GM18951 (cell line): ENCODE results near the gene MCFD2.

Experiments used
- POLR2A ChIP-seq: IDR thresholded peaks from 4 replicates; pipeline ENCODE4 v1.6.1; 2011; ENCODE audit warnings: mild to moderate bottlenecking; ENCODE audit not compliant: insufficient read length, insufficient read depth; ENCODE audit errors: extremely low read depth
- in situ Hi-C: fragments of 300-500 bp; cut with MboI; formaldehyde crosslinking; loops from one replicate; pipeline ENCODE4 v1.12.0; 2022; ENCODE audit warnings: low sequenced_read_pairs, mixed read lengths, inconsistent platforms; ENCODE audit not compliant: unreplicated experiment

MCFD2 gene

DNA sequence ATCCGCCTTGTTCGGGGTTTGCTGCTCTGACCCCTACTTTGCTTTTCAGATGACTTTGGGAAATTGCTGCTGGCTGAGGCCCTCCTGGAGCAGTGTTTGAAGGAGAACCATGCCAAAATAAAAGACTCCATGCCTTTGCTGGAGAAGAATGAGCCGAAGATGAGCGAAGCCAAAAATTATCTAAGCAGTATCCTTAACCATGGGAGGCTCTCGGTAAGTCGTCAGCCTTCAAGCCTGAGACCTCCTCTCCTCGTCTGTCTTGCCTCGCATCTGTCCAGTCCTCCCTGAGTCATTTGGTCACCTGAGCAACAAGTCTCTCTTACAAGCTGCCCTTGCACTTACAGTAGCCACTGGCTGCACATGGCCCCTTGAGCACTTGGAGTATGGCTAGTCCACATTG lies 34.7 kb upstream of the MCFD2 start:
- in situ Hi-C loops: no loop called here
- no peak for TF ChIP-seq POLR2A

GRCh38 chr2:46947841-46948240 lies 32.2 kb upstream of the MCFD2 start:
- TF ChIP-seq POLR2A: no peak
- in situ Hi-C loops: no loop called here

DNA sequence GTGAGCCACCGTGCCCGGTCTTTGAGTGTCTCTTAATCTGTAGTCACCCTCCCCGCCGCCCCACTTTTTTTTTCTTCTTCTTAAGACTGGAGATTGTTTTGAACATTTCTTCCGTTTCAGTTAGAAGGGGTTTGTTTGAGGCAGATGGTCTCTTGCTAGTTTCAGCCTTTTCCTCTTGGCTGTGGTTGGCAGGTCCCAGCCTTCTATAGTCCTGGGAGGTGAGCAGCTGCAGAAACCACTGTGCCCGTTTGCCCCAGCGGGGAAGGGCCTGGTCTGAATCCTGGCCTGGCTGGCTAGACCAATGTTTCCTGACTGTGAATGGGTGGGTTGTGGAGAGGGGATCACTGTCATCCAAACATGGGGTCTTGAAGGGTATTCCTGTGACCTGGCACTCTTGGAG lies 30.1 kb upstream of the MCFD2 start:
- in situ Hi-C loops: no loop called here
- TF ChIP-seq POLR2A: no peak

DNA sequence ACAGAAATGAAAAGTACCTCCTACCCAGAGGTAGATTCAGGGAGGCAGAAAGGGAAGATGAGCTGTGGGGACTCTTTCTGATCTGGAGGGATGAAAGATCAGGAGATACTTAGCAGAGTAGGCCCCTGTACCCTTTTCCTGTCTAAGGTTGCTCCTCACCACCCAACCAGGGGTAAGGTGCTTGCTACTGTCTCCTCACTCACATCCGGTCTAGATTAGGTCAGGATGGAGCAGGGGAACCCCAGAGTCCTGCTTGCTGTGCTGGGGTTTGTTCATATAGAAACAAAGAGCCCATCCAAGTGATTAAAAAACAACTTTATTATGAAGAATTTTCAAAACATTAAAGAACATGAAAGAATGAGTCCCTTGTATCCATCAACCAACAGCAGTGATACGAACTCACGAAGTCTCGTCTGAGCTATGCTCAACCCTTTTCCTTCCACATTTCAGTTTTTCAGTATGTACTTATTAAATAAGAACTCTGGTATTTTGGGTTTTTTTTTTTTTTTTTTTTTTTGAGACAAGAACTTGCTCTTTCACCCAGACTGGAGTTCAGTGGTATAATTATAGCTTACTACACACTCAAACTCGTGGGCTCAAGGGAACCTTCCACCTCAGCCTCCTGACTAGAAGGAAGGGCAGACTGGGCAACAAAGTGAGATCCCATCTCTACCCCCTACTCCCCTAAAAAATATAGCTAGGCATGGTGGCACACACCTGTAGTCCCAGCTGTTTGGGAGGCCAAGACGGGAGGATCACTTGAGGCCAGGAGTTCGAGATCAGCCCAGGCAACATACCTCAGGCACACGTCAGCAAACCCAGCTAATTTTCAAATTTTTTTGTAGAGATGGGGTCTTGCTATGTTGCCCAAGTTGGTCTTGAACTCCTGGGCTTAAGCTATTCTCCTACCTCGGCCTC lies 28.5 kb upstream of the MCFD2 start:
- in situ Hi-C loops: no loop called here
- TF ChIP-seq POLR2A: peak; percentile 37

DNA sequence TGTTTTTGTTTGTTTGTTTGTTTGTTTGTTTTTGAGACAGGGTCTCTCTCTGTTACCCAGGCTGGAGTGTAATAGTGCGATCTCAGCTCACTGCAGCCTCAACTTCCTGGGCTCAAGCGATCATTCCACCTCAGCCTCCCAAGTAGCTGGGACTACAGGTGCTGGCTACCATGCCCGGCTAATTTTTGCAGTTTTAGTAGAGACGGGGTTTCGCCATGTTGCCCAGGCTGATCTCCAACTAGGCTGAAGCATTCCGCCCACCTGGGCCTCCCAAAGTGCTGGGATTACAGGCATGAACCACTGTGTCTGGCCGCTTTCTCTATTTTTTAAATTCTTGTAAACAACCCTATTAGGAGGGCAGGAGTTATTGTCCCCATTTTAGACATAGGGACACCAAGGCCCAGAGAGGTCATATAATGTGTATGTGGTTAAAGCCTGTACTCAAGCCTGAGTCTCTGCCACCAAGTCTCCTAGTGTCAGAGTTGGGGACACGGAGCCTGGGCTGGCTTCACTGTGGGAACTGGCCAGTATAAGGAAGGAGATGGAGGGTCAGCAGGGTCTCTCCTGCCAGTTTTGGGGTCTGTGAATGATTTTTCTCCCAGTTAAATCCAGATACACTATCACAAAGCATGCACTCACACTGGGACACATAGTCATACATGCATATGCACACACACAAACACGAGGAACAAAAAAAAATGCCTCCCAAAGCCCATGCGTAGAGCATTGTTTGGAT lies 27.5 kb upstream of the MCFD2 start:
- TF ChIP-seq POLR2A: no peak
- in situ Hi-C loops: no loop called here

GRCh38 chr2:46942143-46942526 lies 26.5 kb upstream of the MCFD2 start:
- in situ Hi-C loops: no loop called here
- TF ChIP-seq POLR2A: no peak

- in situ Hi-C loops: no loop called here
- no peak for TF ChIP-seq POLR2A
Observed at GRCh38 chr2:46939626-46940359, 24.2 kb upstream of the MCFD2 start.

DNA sequence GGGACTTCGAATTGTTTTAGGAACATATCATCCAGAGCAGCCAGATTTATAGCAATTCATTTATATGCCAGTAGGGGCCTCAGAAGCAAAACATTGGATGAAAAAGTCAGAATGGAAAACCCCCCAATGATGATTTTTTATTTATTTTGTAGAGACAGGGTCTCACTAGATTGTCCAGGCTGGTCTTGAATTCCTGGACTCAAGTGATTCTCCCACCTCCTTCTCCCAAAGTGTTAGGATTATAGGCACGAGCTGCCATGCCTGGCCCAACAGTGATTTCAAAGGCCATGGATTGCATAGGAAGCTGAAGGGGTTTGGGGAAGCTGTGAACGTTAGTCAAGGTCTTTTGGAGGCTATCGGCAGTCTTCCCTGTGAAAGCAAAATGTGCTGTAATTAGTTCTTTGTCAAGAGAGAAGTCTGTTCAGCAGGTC lies 21.9 kb upstream of the MCFD2 start:
- no peak for TF ChIP-seq POLR2A
- in situ Hi-C loops: no loop called here

GRCh38 chr2:46936566-46936965 lies 21.0 kb upstream of the MCFD2 start:
- in situ Hi-C loops: no loop called here
- TF ChIP-seq POLR2A: no peak

DNA sequence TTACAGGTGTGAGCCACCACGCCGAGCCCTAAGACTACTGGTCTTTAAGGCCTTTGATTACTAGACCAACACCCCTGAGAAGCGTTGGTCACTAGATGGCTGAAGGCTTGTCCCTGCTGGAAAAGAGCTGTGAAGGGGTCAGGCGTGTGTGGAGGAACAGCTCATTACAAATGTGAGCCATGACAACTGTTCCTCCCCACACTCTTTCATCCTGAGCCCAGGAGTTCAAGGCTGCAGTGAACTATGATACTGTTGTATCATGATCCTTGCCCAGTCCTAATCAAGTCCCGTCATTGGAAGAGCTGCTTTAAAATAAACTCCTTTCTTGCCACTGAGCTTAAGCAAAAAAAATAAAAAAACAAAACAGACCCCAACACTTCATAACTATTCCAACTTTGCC lies 19.5 kb upstream of the MCFD2 start:
- in situ Hi-C loops: no loop called here

GRCh38 chr2:46929612-46930011 lies 14.0 kb upstream of the MCFD2 start:
- no peak for TF ChIP-seq POLR2A
- in situ Hi-C loops: no loop called here

More for the DNA sequence above, 19.5 kb upstream of the MCFD2 start:
- TF ChIP-seq POLR2A: no peak

- in situ Hi-C loops: no loop called here
- no peak for TF ChIP-seq POLR2A
Observed at GRCh38 chr2:46926863-46927262, 11.3 kb upstream of the MCFD2 start.

DNA sequence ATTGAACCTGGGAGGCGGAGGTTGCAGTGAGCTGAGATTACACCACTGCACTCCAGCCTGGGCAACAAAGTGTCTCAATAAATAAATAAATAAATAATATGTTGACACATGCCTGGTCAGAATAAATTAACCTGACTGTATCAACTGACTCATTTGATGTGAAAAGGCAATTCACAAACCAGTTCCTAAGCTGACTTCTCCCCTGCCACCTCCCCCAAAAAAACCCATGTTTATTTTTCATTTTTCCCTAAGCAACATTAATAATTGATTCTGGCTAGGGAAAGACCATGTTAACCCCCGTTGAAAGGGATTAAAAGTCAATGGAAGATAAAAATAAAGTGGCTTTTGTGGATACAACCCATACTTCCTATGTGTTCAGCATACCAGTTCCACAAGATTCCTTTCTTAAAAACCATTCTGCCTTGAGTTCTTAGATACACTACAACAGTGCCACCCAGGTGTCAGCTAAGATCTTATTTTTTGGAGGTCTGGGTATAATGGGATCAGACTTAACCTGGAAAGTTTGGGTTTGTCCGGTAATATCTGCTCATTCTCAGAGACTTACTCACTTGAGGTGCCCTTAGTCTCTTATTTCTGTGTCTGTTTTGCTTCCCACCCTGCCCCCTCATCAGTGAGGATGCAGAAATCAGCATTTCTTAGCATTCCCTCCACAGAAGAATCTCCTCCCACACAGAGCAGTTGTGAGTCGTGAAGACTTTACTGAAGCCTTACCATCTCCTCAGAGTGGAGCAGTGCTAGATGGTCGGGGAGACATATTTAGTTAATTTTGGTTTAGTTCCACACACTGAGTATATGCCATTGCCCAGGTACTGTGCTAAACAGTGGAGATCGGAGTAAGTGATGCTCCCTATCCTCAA lies 10.1 kb upstream of the MCFD2 start:
- in situ Hi-C loops: no loop called here
- no peak for TF ChIP-seq POLR2A

DNA sequence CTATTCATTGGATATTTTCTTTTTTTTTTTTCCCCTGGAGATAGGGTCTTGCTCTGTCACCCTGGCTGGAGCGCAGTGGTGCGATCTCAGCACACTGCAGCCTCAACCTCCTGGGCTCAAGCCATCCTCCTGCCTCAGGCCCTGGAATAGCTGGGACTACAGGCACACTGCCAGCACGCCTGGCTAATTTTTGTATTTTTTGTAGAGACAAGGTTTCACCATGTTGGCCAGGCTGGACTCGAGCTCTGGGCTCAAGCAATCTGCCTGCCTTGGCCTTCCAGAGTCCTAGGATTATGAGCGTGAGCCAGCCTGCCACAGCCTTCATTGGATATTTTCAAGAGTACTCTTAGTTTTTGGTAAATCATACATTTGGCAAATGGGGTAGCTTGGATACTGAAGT lies 9.0 kb upstream of the MCFD2 start:
- in situ Hi-C loops: no loop called here
- no peak for TF ChIP-seq POLR2A
